ENCODE measurements around the gene RAB8B. TPM values are rescaled to one million over a fixed set of nuclear protein-coding genes. Genes with fewer than 3 reads are reported as not detected.
"Not testable (repeated sequence)": the region's sequence is repeated elsewhere in the genome, so short reads cannot be mapped to it uniquely, and the experiment has no call there.

RAB8B gene
- total and polyA plus RNA-seq, 10 of the 15 experiments (the other 5 are each of a cell fraction or from before 2014, with no cell fraction given), result 17.8 to 104 (median 65.1) TPM

GRCh38 chr15:63208824-63209223 lies 19.4 kb downstream of the RAB8B start:
- Histone ChIP-seq H3K79me2 (ENCODE audit: control insufficient read depth, insufficient read depth, low read length) (peaks cover 79% of the 10 kb centered on the region), H3K4me1 (ENCODE audit: control insufficient read depth, insufficient read depth, low read length) (peaks cover 39% of the 10 kb centered on the region)
- in situ Hi-C loops (cut with MboI); H3K4me2 ChIP-seq (ENCODE audit: control insufficient read depth, insufficient read depth); H2AFZ ChIP-seq (ENCODE audit: control insufficient read depth, low read depth, low read length); ATAC-seq; H3K27ac ChIP-seq (ENCODE audit: control insufficient read depth, insufficient read depth); H4K20me1 ChIP-seq (ENCODE audit: control insufficient read depth, insufficient read depth); H3K4me3 ChIP-seq; DNase-seq (ENCODE audit: low read depth, low spot score); BruUV-seq (replicated peaks); H3K9ac ChIP-seq (ENCODE audit: control insufficient read depth, insufficient read depth, low read length); H3K36me3 ChIP-seq (ENCODE audit: control insufficient read depth in 2 of 2, insufficient read depth in 2 of 2, low read length in 1 of 2); intact Hi-C loops (cut with micrococcal nuclease; ENCODE audit: unreplicated experiment); H3K9me3 ChIP-seq (replicated peaks; ENCODE audit: control insufficient read depth, insufficient read depth, low read length); H3K27me3 ChIP-seq (replicated peaks in 1 of 2; ENCODE audit: control insufficient read depth in 2 of 2, insufficient read depth in 2 of 2, low read length in 1 of 2); FAIRE-seq: not testable (repeated sequence)
- ChIA-PET POLR2A (interaction anchor here (0.7 to 1.7 kb wide), 2 partner anchors 23 to 34 kb away, joined by 3 to 5 read pairs; no protein-coding TSS in a partner anchor), RAD21 (ENCODE audit: unreplicated experiment) (interaction anchor here (0.7 to 1.5 kb wide), 2 partner anchors 12 to 17 kb away, joined by 3 to 6 read pairs; no protein-coding TSS in a partner anchor), CTCF (interaction anchor here (0.6 kb wide), 1 partner anchor 15 kb away, joined by 3 read pairs; no protein-coding TSS in a partner anchor), SMC1A (ENCODE audit: uncharacterized antibody, unreplicated experiment) (interaction anchor here (1.3 to 12.3 kb wide), 2 partner anchors 14 to 43 kb away, joined by 4 to 252 read pairs; no protein-coding TSS in a partner anchor)
- WGBS (ENCODE audit: insufficient coverage, insufficient replicate concordance, low lambda C conversion rate, missing lambda C conversion rate), result 87% methylated on average over 12 of the region's 12 CpGs
- 0 out of 2 replicates have a peak, but pooled peaks have one; percentile 7 for TF ChIP-seq HDGF (IDR thresholded peaks at IDR 0.05)
- TF ChIP-seq MTA2 (IDR thresholded peaks at IDR 0.05; ENCODE audit: low read depth), result 0 out of 2 replicates have a peak, but pooled peaks have one; percentile 3
- peak in 1 of 2 experiments; percentile 6; a peak in 1 of 4 replicates for TF ChIP-seq IKZF2 (IDR thresholded peaks at IDR 0.05)
- TF ChIP-seq IKZF1 (conservative IDR thresholded peaks at IDR 0.05), result 0 out of 2 replicates have a peak, but pooled peaks have one; percentile 29
- TF ChIP-seq MLLT1 (IDR thresholded peaks at IDR 0.05), result peak; percentile 91
- 0 out of 2 replicates have a peak, but pooled peaks have one; percentile 18 for TF ChIP-seq RELB (IDR thresholded peaks at IDR 0.05; ENCODE audit: low read depth)

Data from GM12878 (cell line).